Measurements from ENCODE around the gene STEAP4.
A peak's percentile ranks its signal among the peaks of the same experiment; 100 is the strongest.
"Not testable (repeated sequence)": the region's sequence is repeated elsewhere in the genome, so short reads cannot be mapped to it uniquely, and the experiment has no call there.

The STEAP4 gene

GRCh38 chr7:88264987-88265386 lies 41.7 kb downstream of the STEAP4 start:
- not testable (repeated sequence) for ATAC-seq, H3K36me3 Mint-ChIP-seq, H3K9me3 Mint-ChIP-seq, H3K4me3 Mint-ChIP-seq, H3K27ac Mint-ChIP-seq, H3K4me1 Mint-ChIP-seq
- peaks cover 11% of the 10 kb centered on the region for H3K27me3 Mint-ChIP-seq

GRCh38 chr7:88262562-88262961 lies 44.1 kb downstream of the STEAP4 start:
- no peaks in the 10 kb centered on the region for H3K4me1 Mint-ChIP-seq
- H3K36me3 Mint-ChIP-seq = no peaks in the 10 kb centered on the region
- H3K4me3 Mint-ChIP-seq = no peak overlapping the region
- peaks cover 3% of the 10 kb centered on the region for H3K9me3 Mint-ChIP-seq
- no peak overlapping the region for H3K27ac Mint-ChIP-seq
- no peak for ATAC-seq
- peaks cover 13% of the 10 kb centered on the region for H3K27me3 Mint-ChIP-seq

GRCh38 chr7:88260719-88261118 lies 46.0 kb downstream of the STEAP4 start:
- Mint-ChIP-seq H3K27me3 (peaks cover 15% of the 10 kb centered on the region), H3K4me1 (no peaks in the 10 kb centered on the region), H3K27ac (no peak overlapping the region), H3K36me3 (no peaks in the 10 kb centered on the region), H3K9me3 (no peaks in the 10 kb centered on the region), H3K4me3 (no peak overlapping the region)
- ATAC-seq = no peak

- Mint-ChIP-seq H3K36me3 (no peaks in the 10 kb centered on the region), H3K27ac (no peak overlapping the region), H3K4me1 (no peaks in the 10 kb centered on the region), H3K9me3 (peaks cover under 1% of the 10 kb centered on the region), H3K27me3 (peaks cover 15% of the 10 kb centered on the region), H3K4me3 (no peak overlapping the region)
- ATAC-seq = no peak
These were observed 46.9 kb downstream of the STEAP4 start for GRCh38 chr7:88259656-88260380.

GRCh38 chr7:88258296-88258695 lies 48.4 kb downstream of the STEAP4 start:
- peaks cover 15% of the 10 kb centered on the region for H3K27me3 Mint-ChIP-seq
- H3K4me1 Mint-ChIP-seq, ATAC-seq, H3K4me3 Mint-ChIP-seq, H3K36me3 Mint-ChIP-seq, H3K27ac Mint-ChIP-seq: not testable (repeated sequence)
- peaks cover 15% of the 10 kb centered on the region for H3K9me3 Mint-ChIP-seq

GRCh38 chr7:88256906-88257305 lies 49.8 kb downstream of the STEAP4 start:
- no peak for ATAC-seq
- Mint-ChIP-seq H3K27me3 (peaks cover 15% of the 10 kb centered on the region), H3K9me3 (peaks cover 15% of the 10 kb centered on the region), H3K4me1 (no peaks in the 10 kb centered on the region), H3K4me3 (no peak overlapping the region), H3K27ac (no peak overlapping the region), H3K36me3 (peaks cover 9% of the 10 kb centered on the region)

GRCh38 chr7:88254721-88255424 lies 51.8 kb downstream of the STEAP4 start:
- no peak overlapping the region for H3K27ac Mint-ChIP-seq

GRCh38 chr7:88253640-88254039 lies 53.1 kb downstream of the STEAP4 start:
- H3K27ac Mint-ChIP-seq = no peak overlapping the region
- ATAC-seq = no peak
- H3K9me3 Mint-ChIP-seq = peaks cover 15% of the 10 kb centered on the region
- H3K4me3 Mint-ChIP-seq = no peak overlapping the region
- H3K36me3 Mint-ChIP-seq = peaks cover 9% of the 10 kb centered on the region
- H3K27me3 Mint-ChIP-seq = peaks cover 18% of the 10 kb centered on the region
- no peaks in the 10 kb centered on the region for H3K4me1 Mint-ChIP-seq

More at GRCh38 chr7:88254721-88255424, 51.8 kb downstream of the STEAP4 start:
- Mint-ChIP-seq H3K27me3 (peaks cover 15% of the 10 kb centered on the region), H3K36me3 (peaks cover 9% of the 10 kb centered on the region), H3K4me1 (no peaks in the 10 kb centered on the region), H3K4me3 (no peak overlapping the region), H3K9me3 (peaks cover 15% of the 10 kb centered on the region)
- ATAC-seq = no peak

- Mint-ChIP-seq H3K36me3 (no peaks in the 10 kb centered on the region), H3K9me3 (no peaks in the 10 kb centered on the region), H3K4me3 (no peak overlapping the region), H3K27ac (no peak overlapping the region), H3K4me1 (no peaks in the 10 kb centered on the region), H3K27me3 (peaks cover 23% of the 10 kb centered on the region)
- no peak for ATAC-seq
These were observed 62.4 kb downstream of the STEAP4 start for GRCh38 chr7:88244258-88244657.

GRCh38 chr7:88243345-88243909 lies 63.3 kb downstream of the STEAP4 start:
- ATAC-seq = peak; percentile 55
- H3K9me3 Mint-ChIP-seq = no peaks in the 10 kb centered on the region
- no peak overlapping the region for H3K4me3 Mint-ChIP-seq
- no peaks in the 10 kb centered on the region for H3K4me1 Mint-ChIP-seq
- H3K27ac Mint-ChIP-seq = no peak overlapping the region
- H3K36me3 Mint-ChIP-seq = no peaks in the 10 kb centered on the region
- H3K27me3 Mint-ChIP-seq = peaks cover 18% of the 10 kb centered on the region

- Mint-ChIP-seq H3K36me3 (no peaks in the 10 kb centered on the region), H3K27me3 (no peaks in the 10 kb centered on the region), H3K4me1 (no peaks in the 10 kb centered on the region), H3K4me3 (no peak overlapping the region), H3K9me3 (no peaks in the 10 kb centered on the region), H3K27ac (no peak overlapping the region)
- ATAC-seq = no peak
These were observed 66.8 kb downstream of the STEAP4 start for GRCh38 chr7:88239852-88240251.

GRCh38 chr7:88233828-88234227 lies 72.9 kb downstream of the STEAP4 start:
- ATAC-seq = no peak
- Mint-ChIP-seq H3K4me1 (no peaks in the 10 kb centered on the region), H3K4me3 (no peak overlapping the region), H3K36me3 (peaks cover 4% of the 10 kb centered on the region), H3K27me3 (peaks cover 2% of the 10 kb centered on the region), H3K9me3 (peaks cover 3% of the 10 kb centered on the region), H3K27ac (no peak overlapping the region)

- Mint-ChIP-seq H3K36me3 (peaks cover 6% of the 10 kb centered on the region), H3K27ac (no peak overlapping the region), H3K4me3 (no peak overlapping the region), H3K4me1 (no peaks in the 10 kb centered on the region), H3K27me3 (peaks cover 12% of the 10 kb centered on the region), H3K9me3 (peaks cover 3% of the 10 kb centered on the region)
- ATAC-seq = no peak
These were observed 76.0 kb downstream of the STEAP4 start for GRCh38 chr7:88230646-88231045.

- Mint-ChIP-seq H3K27ac (no peak overlapping the region), H3K4me3 (no peak overlapping the region), H3K4me1 (no peaks in the 10 kb centered on the region), H3K9me3 (peaks cover 3% of the 10 kb centered on the region), H3K36me3 (peaks cover 6% of the 10 kb centered on the region), H3K27me3 (peaks cover 12% of the 10 kb centered on the region)
- no peak for ATAC-seq
These were observed 77.2 kb downstream of the STEAP4 start for GRCh38 chr7:88229302-88229995.

- no peak for ATAC-seq
- H3K36me3 Mint-ChIP-seq = peaks cover 6% of the 10 kb centered on the region
- peaks cover 12% of the 10 kb centered on the region for H3K27me3 Mint-ChIP-seq
- H3K4me3 Mint-ChIP-seq = no peak overlapping the region
- H3K27ac Mint-ChIP-seq = no peak overlapping the region
- H3K9me3 Mint-ChIP-seq = peaks cover 3% of the 10 kb centered on the region
- no peaks in the 10 kb centered on the region for H3K4me1 Mint-ChIP-seq
These were observed 79.7 kb downstream of the STEAP4 start for GRCh38 chr7:88226886-88227516.
